RCC 7860 (cell line): Measurements from ENCODE around the gene GMPPB.

Source experiments
- DNase-seq: peaks from one replicate; pipeline ENCODE4 v3.0.0-alpha.2; 2015; ENCODE audit warnings: low spot score
- FAIRE-seq: peaks from 2 replicates; lab custom pipeline; 2012; peaks lifted over from hg19 to GRCh38; lab: Jason Lieb, UNC

GMPPB gene

GRCh38 chr3:49729966-49730609, 6.3 kb upstream of the GMPPB start:
- FAIRE-seq, result no peak
- no peak for DNase-seq

GRCh38 chr3:49727924-49728361, 4.2 kb upstream of the GMPPB start:
- DNase-seq (no peak), FAIRE-seq (no peak)

GRCh38 chr3:49727154-49727923, 3.6 kb upstream of the GMPPB start:
- DNase-seq, result no peak
- no peak for FAIRE-seq

- FAIRE-seq (no peak), DNase-seq (no peak)
Measured at GRCh38 chr3:49725906-49726681, 2.3 kb upstream of the GMPPB start.

GRCh38 chr3:49724586-49724985, 835 bp upstream of the GMPPB start:
- DNase-seq, result no peak
- FAIRE-seq, result no peak

GRCh38 chr3:49723296-49723627, 489 bp downstream of the GMPPB start:
- FAIRE-seq, result no peak
- peak; percentile 24 for DNase-seq

- FAIRE-seq (no peak), DNase-seq (no peak)
Measured at GRCh38 chr3:49722896-49723295, 855 bp downstream of the GMPPB start.

GRCh38 chr3:49721896-49722781, 1.6 kb downstream of the GMPPB start:
- DNase-seq (no peak), FAIRE-seq (no peak)

GRCh38 chr3:49721596-49721895, 2.2 kb downstream of the GMPPB start:
- DNase-seq (no peak), FAIRE-seq (no peak)

GRCh38 chr3:49720855-49721595, 2.7 kb downstream of the GMPPB start:
- no peak for FAIRE-seq

GRCh38 chr3:49719214-49719884, 4.4 kb downstream of the GMPPB start, which contains the start of gene AMIGO3:
AMIGO3 (minus strand) TSS chr3:49719684; CDS start chr3:49719465, 219 bp downstream.
- DNase-seq (no peak), FAIRE-seq (no peak)

More at GRCh38 chr3:49720855-49721595, 2.7 kb downstream of the GMPPB start:
- DNase-seq, result no peak

- no peak for FAIRE-seq
- DNase-seq, result no peak
Measured at GRCh38 chr3:49718858-49719213, 4.9 kb downstream of the GMPPB start.

GRCh38 chr3:49717959-49718857, 5.5 kb downstream of the GMPPB start:
- FAIRE-seq, result no peak
- DNase-seq, result no peak

GRCh38 chr3:49717211-49717958, 6.4 kb downstream of the GMPPB start:
- FAIRE-seq, result no peak
- DNase-seq, result no peak

- FAIRE-seq (no peak), DNase-seq (no peak)
Measured at GRCh38 chr3:49716691-49717210, 7.0 kb downstream of the GMPPB start.

- FAIRE-seq (no peak), DNase-seq (no peak)
Measured at GRCh38 chr3:49716169-49716568, 7.6 kb downstream of the GMPPB start.

GRCh38 chr3:49715611-49716121, 8.1 kb downstream of the GMPPB start:
- FAIRE-seq, result no peak

More at GRCh38 chr3:49715611-49716121, 8.1 kb downstream of the GMPPB start:
- no peak for DNase-seq
